ENCODE data around the gene DRAP1.
"Not testable (repeated sequence)": the region's sequence is repeated elsewhere in the genome, so short reads cannot be mapped to it uniquely, and the experiment has no call there.

DRAP1 gene

DNA sequence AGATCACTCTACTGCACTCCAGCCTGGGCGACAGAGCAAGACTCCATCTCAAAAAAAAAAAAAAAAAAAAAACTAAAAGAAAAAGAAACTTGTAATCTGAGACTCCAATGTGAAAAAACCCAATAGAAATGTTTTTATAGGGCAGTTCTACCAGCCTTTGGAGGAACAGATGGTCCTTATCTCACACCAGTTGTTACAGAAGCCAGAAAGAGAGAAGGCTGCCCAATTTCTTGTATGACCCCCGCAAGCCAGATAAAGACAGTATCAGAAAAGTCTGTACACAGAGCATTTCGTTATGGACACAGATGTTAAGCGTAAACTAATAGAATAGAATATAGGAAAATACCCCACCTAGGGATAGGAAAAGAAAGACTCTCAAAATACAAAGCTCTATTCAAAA lies 14.8 kb downstream of the DRAP1 start:
- no peak for DNase-seq

GRCh38 chr11:65937766-65938165 lies 18.5 kb downstream of the DRAP1 start:
- no peak for DNase-seq

- no peak for DNase-seq
Measured at GRCh38 chr11:65941720-65942310, 22.6 kb downstream of the DRAP1 start.

- DNase-seq: no peak
Measured at GRCh38 chr11:65942531-65942930, 23.3 kb downstream of the DRAP1 start.

DNA sequence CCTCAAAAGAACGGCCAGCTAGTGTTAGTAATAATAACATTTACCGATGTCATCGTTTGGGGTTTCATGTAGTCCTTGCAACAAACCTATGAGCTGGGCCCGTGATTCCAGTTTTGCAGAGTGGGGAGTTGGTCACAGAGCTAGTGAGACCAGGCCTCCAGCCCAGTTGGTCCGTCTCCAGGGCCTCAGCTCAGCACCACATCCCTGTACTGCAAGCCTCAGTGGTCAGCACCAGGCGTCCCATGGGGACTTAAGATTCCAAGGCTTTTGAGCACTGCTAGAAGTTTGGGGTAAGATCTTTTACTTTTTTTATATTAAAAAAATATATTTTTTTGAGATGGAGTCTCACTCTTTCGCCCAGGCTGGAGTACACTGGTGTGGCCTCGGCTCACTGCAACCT lies 25.0 kb downstream of the DRAP1 start:
- no peak for DNase-seq

DNA sequence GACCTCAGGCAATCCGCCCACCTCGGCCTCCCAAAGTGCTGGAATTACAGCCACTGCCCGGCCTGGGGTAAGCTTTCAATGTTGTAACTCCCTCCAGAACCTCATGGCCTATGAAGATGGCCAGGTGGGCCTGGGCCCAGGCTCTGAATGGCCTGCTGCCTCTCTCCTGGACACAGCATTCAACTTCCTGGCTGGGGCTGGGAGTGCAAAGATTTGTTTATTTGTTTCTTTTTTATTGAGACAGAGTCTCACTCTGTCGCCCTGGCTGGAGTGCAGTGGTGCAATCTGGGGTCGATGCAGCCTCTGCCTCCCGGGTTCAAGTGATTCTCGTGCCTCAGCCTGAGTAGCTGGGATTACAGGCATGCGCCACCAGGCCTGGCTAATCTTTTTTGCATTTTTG lies 25.5 kb downstream of the DRAP1 start:
- no peak for DNase-seq

GRCh38 chr11:65945430-65945911 lies 26.2 kb downstream of the DRAP1 start, which contains the start of gene TSGA10IP:
TSGA10IP (plus strand) TSS chr11:65945480; CDS start chr11:65945676, 196 bp downstream.
- no peak for DNase-seq

GRCh38 chr11:65945941-65946558 lies 26.8 kb downstream of the DRAP1 start:
- DNase-seq: no peak

DNA sequence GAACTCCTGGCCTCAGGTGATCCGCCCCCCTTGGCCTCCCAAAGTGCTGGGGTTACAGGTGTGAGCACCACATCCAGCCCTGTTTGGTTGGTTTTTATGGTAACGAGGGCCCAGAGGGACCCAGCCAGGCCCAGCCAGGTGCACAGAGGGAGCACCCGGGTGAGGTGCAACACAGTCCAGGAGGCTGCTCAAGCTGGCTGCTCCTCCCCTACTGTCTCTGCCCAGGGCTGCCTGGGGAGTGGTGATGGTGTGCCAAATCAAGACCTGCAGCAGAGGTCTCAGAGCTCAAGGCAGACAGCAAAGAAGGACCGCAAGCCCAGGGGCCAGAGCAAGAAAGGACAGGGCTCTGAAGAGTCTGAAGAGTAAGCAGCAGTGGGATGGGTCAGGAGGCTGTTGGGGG lies 27.4 kb downstream of the DRAP1 start:
- DNase-seq: no peak

GRCh38 chr11:65947133-65947532 lies 27.9 kb downstream of the DRAP1 start:
- no peak for DNase-seq

DNA sequence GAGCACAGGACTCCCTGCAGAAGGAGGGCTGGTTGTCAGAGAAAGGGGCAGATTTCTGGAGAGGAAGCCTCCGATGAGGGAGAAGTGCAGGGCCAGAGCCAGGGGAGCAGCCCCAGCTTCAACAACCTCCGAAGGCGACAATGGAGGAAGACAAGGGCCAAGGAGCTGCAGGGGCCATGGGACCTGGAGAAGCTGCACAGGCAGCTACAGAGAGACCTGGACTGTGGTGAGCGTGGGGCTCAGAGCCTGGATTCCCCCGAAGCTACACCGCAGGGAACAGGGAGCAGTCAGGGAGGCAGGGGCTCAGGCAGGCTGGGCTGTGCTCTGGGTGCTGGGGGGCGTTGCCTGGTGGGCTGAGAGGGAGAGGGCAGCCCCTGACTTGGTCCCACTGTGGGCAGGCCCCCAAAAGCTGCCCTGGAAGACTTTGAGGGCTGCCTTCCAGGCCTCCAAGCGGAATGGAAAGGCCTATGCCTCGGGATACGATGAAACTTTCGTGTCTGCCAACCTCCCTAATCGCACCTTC lies 28.4 kb downstream of the DRAP1 start:
- no peak for DNase-seq

DNA sequence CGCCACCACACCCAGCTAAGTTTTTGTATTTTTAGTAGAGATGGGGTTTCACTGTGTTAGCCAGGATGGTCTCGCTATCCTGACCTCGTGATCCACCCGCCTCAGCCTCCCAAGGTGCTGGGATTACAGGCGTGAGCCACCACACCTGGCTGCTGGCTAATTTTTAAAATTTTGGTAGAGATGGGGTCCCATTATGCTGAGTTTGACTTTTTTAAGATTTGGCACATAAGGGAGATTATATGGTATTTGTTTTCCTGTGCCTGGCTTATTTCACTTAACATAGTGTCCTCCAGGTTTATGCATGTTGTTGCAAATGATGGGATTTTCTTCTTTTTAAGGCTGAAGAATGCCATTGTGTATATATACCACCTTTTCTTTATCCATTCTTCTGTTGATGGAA lies 31.5 kb downstream of the DRAP1 start:
- not testable (repeated sequence) for DNase-seq

- not testable (repeated sequence) for DNase-seq
Measured at GRCh38 chr11:65951641-65952040, 32.4 kb downstream of the DRAP1 start.

DNA sequence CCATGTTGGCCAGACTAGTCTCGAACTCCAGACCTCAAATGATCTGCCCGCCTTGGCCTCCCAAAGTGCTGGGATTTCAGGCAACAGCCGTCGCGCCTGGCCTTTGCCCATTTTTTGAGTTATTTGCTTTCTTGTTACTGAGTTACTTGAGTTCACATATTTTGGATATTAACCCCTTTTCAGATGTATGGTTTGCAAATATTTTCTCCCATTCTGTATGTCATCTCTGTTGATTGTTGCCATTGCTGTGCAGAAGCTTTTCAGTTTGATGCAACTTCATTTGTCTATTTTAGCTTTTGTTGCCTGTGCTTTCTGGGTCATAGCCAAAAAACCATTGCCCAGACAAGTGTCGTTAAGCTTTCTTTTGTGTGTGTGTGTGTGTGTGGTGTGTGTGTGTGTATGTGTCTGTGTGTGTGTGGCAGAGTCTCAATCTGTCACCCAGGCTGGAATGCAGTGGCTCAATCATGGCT lies 32.9 kb downstream of the DRAP1 start:
- no peak for DNase-seq

DNA sequence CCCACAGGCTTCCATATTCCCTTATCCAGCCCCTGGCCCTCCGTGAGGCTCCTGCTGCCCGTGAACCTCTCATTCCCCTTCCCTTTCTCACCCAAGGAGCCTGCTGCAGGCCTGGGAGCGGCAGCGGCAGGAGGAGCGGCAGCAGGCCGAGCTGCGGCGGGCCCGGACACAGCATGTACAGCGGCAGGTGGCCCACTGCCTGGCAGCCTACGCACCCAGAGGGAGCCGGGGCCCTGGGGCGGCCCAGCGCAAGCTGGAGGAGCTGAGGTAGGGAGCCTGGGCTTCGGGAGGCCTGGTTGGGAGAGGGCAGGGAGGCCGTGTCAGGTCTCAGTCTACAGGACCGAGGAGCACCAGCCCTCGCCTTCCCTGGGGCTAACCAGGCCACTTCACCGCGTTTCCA lies 34.2 kb downstream of the DRAP1 start:
- no peak for DNase-seq

- DNase-seq: no peak
Measured at GRCh38 chr11:65954771-65955170, 35.5 kb downstream of the DRAP1 start.

- DNase-seq: no peak
Measured at GRCh38 chr11:65958291-65958690, 39.1 kb downstream of the DRAP1 start.

- no peak for DNase-seq
Measured at GRCh38 chr11:65958774-65959420, 39.7 kb downstream of the DRAP1 start.

DNA sequence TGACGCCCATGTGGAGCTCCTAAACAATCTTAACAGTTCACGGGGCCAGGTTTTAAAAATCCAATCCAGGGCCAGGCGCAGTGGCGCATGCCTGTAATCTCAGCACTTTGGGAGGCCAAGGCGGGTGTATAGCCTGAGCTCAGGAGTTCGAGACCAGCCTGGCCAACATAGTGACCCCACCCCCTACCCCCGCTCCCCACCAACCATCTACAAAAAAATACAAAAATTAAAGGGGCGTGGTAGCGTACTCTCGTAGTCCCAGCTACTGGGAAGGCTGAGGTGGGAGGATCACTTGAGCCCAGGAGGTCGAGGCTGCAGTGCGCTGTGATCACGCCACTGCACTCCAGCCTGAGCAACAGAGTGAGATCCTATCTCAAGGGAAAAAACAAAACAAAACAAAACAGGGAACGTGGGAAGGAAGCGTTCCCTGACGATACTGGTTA lies 41.6 kb downstream of the DRAP1 start:
- no peak for DNase-seq

- DNase-seq: peak; percentile 97
Measured at GRCh38 chr11:65961267-65962140, 42.3 kb downstream of the DRAP1 start, which contains the start of gene SART1. SART1 (plus strand) TSS chr11:65961734; CDS start chr11:65961781, 47 bp downstream.

GRCh38 chr11:65962141-65962564 lies 42.9 kb downstream of the DRAP1 start:
- no peak for DNase-seq

GRCh38 chr11:65964906-65965305 lies 45.7 kb downstream of the DRAP1 start:
- DNase-seq: no peak

Measured in stimulated activated CD4-positive, alpha-beta T cell treated with anti-CD3 and anti-CD28 coated beads, Interleukin-4, amount 100 ng/mL, for 24 hours (primary cell).